Endothelial cell (in vitro differentiated cells): ENCODE data around the gene UBA7. TPM values are rescaled to one million over a fixed set of nuclear protein-coding genes. Genes with fewer than 3 reads are reported as not detected.

Experiments
- DNase-seq: peaks from one replicate; pipeline ENCODE4 v3.0.0; 2021; ENCODE audit warnings: low spot score
- H3K27ac Mint-ChIP-seq: one replicate; pipeline ENCODE4 v1.8.0; 2021; ENCODE audit warnings: mixed read lengths, inconsistent platforms; ENCODE audit not compliant: unreplicated experiment
- H3K27me3 Mint-ChIP-seq: one replicate; pipeline ENCODE4 v1.8.0; 2021; ENCODE audit warnings: mild to moderate bottlenecking, moderate library complexity, mixed read lengths, inconsistent platforms; ENCODE audit not compliant: unreplicated experiment
- H3K36me3 Mint-ChIP-seq: one replicate; pipeline ENCODE4 v1.8.0; 2021; ENCODE audit warnings: mild to moderate bottlenecking, low read depth, mixed read lengths, inconsistent platforms; ENCODE audit not compliant: unreplicated experiment
- H3K4me1 Mint-ChIP-seq: one replicate; pipeline ENCODE4 v1.8.0; 2021; ENCODE audit warnings: mild to moderate bottlenecking, mixed read lengths, inconsistent platforms; ENCODE audit not compliant: unreplicated experiment
- H3K4me3 Mint-ChIP-seq: one replicate; pipeline ENCODE4 v1.8.0; 2021; ENCODE audit warnings: mild to moderate bottlenecking, mixed read lengths, inconsistent platforms; ENCODE audit not compliant: unreplicated experiment
- H3K9me3 Mint-ChIP-seq: one replicate; pipeline ENCODE4 v1.8.0; 2021; ENCODE audit warnings: mixed read lengths, inconsistent platforms; ENCODE audit not compliant: unreplicated experiment
- CTCF ChIP-seq: fragments of 200-600 bp; sonication (generic); IDR thresholded peaks from one replicate; pipeline ENCODE4 v1.5.0; 2021; ENCODE audit warnings: antibody characterized with exemption; ENCODE audit not compliant: unreplicated experiment
- total RNA-seq: library from RNA; stranded (reverse); fragmentation: NEBNext Ultra II Directional; extraction: Animal tissue kit (Norgen Biotek cat#: 25700); gene quantifications from one replicate; pipeline ENCODE4 v1.2.1, GENCODE V29; 2021; ENCODE audit not compliant: unreplicated experiment

UBA7 gene
- total RNA-seq, 1 donor from 2014 or later, result 6.0 TPM

GRCh38 chr3:49790626-49791411 lies 22.9 kb downstream of the UBA7 start:
- H3K27me3 Mint-ChIP-seq, result peaks cover 10% of the 10 kb centered on the region
- peaks cover under 1% of the 10 kb centered on the region for H3K36me3 Mint-ChIP-seq
- DNase-seq, result no peak
- no peak for TF ChIP-seq CTCF
- H3K27ac Mint-ChIP-seq, result peak overlapping the region; percentile 36
- H3K4me3 Mint-ChIP-seq, result no peak overlapping the region
- H3K9me3 Mint-ChIP-seq, result no peaks in the 10 kb centered on the region
- peaks cover 32% of the 10 kb centered on the region for H3K4me1 Mint-ChIP-seq

GRCh38 chr3:49788056-49788455 lies 25.7 kb downstream of the UBA7 start:
- no peaks in the 10 kb centered on the region for H3K9me3 Mint-ChIP-seq
- H3K4me3 Mint-ChIP-seq, result no peak overlapping the region
- TF ChIP-seq CTCF, result no peak
- peaks cover 39% of the 10 kb centered on the region for H3K4me1 Mint-ChIP-seq
- peak overlapping the region; percentile 38 for H3K27ac Mint-ChIP-seq
- no peak for DNase-seq
- H3K27me3 Mint-ChIP-seq, result peaks cover 9% of the 10 kb centered on the region
- H3K36me3 Mint-ChIP-seq, result peaks cover 4% of the 10 kb centered on the region

GRCh38 chr3:49787536-49787935 lies 26.2 kb downstream of the UBA7 start:
- no peak overlapping the region for H3K4me3 Mint-ChIP-seq
- H3K4me1 Mint-ChIP-seq, result peaks cover 39% of the 10 kb centered on the region
- no peak for TF ChIP-seq CTCF
- peaks cover 6% of the 10 kb centered on the region for H3K27me3 Mint-ChIP-seq
- no peaks in the 10 kb centered on the region for H3K9me3 Mint-ChIP-seq
- peaks cover 4% of the 10 kb centered on the region for H3K36me3 Mint-ChIP-seq
- peak overlapping the region; percentile 81 for H3K27ac Mint-ChIP-seq
- no peak for DNase-seq

- peak overlapping the region; percentile 81 for H3K27ac Mint-ChIP-seq
- H3K27me3 Mint-ChIP-seq, result peaks cover 6% of the 10 kb centered on the region
- H3K4me3 Mint-ChIP-seq, result peak overlapping the region; percentile 81
- H3K36me3 Mint-ChIP-seq, result peaks cover 4% of the 10 kb centered on the region
- no peak for DNase-seq
- H3K9me3 Mint-ChIP-seq, result no peaks in the 10 kb centered on the region
- H3K4me1 Mint-ChIP-seq, result peaks cover 39% of the 10 kb centered on the region
- no peak for TF ChIP-seq CTCF
Observed at GRCh38 chr3:49787182-49787464, 26.6 kb downstream of the UBA7 start.

GRCh38 chr3:49786357-49787181 lies 27.2 kb downstream of the UBA7 start, which contains the start of gene IP6K1:
TSS of gene IP6K1 (minus strand) at chr3:49786542. CDS start at chr3:49748040, 38,502 bp downstream.
- H3K4me3 Mint-ChIP-seq, result peak within 1 kb of the TSS; percentile 89
- H3K9me3 Mint-ChIP-seq, result no peaks in the 10 kb centered on the region
- DNase-seq, result peak; percentile 99
- H3K4me1 Mint-ChIP-seq, result peaks cover 39% of the 10 kb centered on the region
- H3K27me3 Mint-ChIP-seq, result peaks cover 6% of the 10 kb centered on the region
- peak within 1 kb of the TSS; percentile 84 for H3K27ac Mint-ChIP-seq
- peaks cover 4% of the 10 kb centered on the region for H3K36me3 Mint-ChIP-seq
- no peak for TF ChIP-seq CTCF
